Endometrial microvascular endothelial cells (primary cell): Measurements from ENCODE around the gene EIF2S3. TPM values are rescaled to one million over a fixed set of nuclear protein-coding genes. Genes with fewer than 3 reads are reported as not detected.
"Not testable (repeated sequence)": the region's sequence is repeated elsewhere in the genome, so short reads cannot be mapped to it uniquely, and the experiment has no call there.

Experiments used
- in situ Hi-C: cut with HindIII; loops from 2 replicates; pipeline ENCODE4 v1.10.0; 2017; ENCODE audit warnings: low sequenced_read_pairs, low pct_unique_long_range_greater_than_20kb; ENCODE audit errors: inconsistent ontology term
- total RNA-seq: library from RNA; depleted of rRNA; stranded (reverse); fragments of >200 nt; gene quantifications from one replicate; pipeline ENCODE4 v1.2.3, GENCODE V29; 2015; ENCODE audit errors: inconsistent ontology term

Gene EIF2S3
- total RNA-seq, 1 donor from 2014 or later = 177 TPM

DNA sequence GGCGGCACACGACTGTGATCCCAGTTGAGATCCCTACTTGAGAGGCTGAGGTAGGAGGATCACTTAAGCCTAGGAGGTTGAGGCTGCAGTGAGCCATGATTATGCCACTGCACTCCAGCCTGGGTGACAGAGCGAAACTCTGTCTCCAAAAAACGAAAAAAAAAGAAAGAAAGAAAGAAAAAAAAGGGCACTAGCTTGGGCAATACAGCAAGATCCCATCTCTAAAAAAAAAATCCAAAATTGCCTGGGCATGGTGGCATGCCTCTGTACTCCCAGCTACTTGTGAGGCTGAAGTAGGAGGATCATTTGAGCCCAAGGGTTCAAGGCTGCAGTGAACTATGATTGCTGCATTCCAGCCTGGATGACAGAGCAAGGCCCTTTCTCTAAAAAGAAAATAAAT lies 17.0 kb upstream of the EIF2S3 start:
- in situ Hi-C loops = no loop called here

DNA sequence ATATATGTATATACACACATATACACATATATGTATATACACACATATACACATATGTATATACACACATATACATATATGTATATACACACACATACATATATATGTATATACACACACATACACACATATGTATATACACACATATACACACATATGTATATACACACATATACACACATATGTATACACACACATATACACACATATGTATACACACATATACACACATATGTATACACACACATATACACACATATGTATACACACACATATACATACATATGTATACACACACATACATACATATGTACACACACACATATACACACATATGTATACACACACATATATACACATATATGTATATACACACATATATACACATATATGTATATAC lies 8.7 kb upstream of the EIF2S3 start:
- in situ Hi-C loops = not testable (repeated sequence)

DNA sequence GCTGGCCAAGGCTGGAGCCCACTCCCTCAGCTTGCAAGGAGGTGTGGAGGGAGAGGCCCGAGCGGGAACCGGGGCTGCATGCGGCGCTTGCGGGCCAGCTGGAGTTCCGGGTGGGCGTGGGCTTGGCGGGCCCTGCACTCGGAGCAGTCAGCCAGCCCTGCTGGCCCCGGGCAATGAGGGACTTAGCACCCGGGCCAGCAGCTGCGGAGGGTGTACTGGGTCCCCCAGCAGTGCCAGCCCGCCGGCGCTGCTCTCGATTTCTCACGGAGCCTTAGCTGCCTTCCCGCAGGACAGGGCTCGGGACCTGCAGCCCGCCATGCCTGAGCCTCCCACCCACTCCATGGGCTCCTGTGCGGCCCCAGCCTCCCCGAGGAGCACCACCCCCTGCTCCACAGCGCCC lies 5.1 kb upstream of the EIF2S3 start:
- in situ Hi-C loops = not testable (repeated sequence)

DNA sequence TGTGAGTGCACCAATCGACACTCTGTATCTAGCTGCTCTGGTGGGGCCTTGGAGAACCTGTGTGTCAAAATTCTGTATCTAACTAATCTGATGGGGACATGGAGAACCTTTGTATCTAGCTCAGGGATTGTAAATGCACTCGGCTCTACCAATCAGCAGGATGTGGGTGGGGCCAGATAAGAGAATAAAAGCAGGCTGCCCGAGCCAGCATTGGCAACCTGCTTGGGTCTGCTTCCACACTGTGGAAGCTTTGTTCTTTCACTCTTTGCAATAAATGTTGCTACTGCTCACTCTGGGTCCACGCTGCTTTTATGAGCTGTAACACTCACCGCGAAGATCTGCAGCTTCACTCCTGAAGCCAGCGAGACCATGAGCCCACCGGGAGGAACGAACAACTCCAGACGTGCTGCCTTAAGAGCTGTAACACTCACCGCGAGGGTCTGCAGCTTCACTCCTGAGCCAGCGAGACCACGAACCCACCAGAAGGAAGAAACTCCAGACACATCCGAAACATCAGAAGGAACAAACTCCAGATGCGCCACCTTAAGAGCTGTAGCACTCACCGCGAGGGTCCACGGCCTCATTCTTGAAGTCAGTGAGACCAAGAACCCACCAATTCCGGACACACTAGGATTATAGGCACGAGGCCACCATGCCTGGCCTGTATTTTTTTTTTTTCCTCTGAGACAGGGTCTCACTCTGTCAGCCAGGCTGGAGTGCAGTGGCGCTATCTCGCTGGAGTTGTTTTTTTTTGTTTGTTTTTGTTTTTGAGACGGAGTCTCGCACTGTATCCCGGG lies 4.0 kb upstream of the EIF2S3 start:
- in situ Hi-C loops = not testable (repeated sequence)

DNA sequence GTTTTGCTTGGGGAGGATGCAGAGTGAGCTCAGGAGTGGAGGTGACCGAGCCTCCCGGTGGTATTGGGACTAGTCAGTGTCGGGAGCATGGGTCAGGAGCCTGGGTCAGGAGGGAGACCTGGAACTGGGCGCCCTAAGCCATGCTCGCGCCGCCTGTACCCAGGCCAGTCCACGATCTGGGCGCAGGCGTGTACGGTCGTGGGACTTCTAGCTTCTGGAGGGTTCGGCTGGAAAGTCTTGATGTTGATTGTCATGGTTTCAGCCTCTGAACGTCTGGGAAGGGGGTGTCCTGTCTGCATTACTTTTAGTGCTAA lies 244 bp downstream of the EIF2S3 start:
- in situ Hi-C loops = no loop called here

DNA sequence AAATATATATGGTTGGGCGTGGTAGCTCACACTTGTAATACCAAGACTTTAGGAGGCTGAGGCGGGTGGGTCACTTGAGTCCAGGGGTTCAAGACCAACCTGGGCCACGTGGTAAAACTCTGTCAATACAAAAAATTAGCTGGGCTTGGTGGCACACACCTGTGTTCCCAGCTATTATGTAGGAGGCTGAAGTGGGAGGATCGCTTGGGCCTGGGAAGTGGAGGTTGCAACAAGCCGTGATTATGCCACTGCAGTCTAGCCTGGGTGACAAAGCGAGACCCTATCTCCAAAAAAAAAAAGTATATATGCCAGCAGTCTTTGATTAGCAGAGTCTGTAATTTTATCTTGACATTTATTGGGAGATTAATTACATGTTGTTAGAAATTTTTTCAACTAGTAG lies 8.7 kb downstream of the EIF2S3 start:
- in situ Hi-C loops = no loop called here

DNA sequence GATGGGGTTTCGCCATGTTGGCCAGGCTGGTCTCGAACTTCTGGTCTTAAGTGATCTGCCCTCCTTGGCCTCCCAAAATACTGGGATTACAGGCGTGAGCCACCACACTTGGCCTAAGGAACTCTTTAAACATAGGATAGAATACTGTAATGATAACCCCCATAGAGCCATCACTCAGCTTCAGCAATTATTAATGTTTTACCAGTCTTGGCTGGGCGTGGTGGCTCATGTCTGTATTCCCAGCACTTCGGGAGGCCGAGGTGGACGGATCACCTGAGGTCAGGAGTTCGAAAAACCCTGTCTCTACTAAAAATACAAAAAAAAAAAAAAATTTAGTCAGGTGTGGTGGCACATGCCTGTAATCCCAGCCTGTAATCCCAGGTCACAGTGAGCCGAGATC lies 15.1 kb downstream of the EIF2S3 start:
- in situ Hi-C loops = no loop called here

DNA sequence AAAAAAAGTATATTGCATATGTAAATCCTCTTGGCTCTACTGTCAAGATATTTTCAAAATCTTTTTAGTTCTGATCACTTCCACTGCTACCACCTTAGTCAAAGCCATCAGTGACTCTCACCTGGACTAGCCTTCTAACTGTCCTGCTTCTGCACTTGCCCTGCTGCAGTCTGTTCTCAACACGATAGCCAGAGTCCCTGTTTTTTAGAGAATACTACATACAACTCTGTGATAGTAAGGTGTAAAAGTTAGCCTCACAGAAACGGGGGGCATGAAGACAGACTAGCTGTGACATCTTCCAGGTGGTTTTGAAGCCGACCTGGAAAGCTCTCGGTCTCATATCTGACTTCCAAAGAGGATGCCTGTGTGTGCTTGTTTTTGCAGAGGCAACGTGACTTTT lies 24.7 kb downstream of the EIF2S3 start:
- in situ Hi-C loops = no loop called here

DNA sequence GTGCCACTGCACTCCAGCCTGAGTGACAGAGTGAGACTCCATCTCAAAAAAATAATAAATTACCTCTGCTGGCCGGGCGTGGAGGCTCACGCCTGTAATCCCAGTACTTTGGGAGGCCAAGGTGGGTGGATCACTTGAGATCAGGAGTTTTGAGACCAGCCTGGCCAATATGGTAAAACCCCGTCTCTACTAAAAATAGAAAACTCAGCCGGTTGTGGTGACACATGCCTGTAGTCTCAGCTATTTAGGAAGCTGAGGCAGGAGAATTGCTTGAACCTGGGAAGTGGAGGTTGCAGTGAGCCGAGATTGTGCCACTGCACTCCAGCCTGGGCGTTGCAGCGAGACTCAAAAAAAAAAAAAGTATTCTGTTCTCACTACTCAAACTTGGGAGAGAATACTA lies 25.5 kb downstream of the EIF2S3 start:
- in situ Hi-C loops = not testable (repeated sequence)

DNA sequence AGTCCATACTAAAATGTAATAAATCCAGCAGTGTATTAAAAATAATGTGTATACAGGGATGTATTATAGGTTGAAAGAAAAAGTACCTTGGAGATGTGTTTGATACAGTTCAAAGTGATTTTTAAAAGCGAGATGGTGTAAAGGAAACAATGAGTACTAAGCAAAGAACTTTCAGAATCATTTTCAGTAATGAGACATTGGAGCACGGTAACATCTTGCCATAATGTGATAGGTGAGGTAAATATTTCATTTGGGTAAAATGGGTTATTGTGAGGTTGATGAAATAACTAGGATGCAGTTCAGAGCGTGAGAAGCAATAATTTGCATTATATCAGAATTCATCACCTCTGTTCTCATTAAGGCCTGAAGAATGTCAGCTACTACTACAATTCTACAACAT lies 25.9 kb downstream of the EIF2S3 start:
- in situ Hi-C loops = no loop called here

DNA sequence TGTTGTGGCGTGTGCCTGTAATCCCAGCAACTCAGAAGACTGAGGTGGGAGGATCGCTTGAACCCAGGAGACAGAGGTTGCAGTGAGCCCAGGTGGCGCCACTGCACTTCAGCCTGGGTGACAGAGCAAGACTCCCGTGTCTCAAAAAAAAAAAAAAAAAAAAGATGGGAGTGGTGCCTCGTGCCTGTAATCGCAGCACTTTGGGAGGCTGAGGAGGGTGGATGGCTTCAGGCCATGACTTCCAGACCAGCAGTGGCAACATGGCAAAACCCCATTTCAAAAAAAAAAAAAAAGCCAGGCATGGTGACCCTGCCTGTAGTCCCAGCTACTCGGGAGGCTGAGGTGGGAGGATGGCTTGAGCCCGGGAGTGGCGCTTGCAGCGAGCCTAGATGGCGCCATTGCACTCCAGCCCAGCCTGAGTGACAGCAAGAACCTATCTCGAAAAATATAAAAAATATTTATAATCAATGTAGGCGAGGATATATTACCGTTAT lies 27.0 kb downstream of the EIF2S3 start:
- in situ Hi-C loops = no loop called here

DNA sequence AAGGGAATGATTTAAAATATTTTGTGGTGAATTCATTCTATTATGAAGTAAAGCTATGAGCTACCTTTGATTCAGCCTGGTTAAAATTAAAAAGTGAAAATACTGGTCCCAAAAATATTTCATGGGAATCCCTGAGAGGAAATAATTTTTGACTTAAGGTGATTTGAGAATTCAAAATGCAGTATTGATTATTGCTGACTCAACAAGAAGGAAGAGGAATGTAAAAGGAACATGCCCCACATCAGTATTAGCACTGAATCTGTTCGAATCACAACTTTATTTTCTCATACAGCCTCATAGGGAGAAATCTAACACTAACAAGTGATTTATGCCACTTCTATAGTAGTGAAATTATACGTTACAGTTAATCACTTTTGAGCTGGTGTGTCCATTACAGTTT lies 27.7 kb downstream of the EIF2S3 start:
- in situ Hi-C loops = no loop called here

DNA sequence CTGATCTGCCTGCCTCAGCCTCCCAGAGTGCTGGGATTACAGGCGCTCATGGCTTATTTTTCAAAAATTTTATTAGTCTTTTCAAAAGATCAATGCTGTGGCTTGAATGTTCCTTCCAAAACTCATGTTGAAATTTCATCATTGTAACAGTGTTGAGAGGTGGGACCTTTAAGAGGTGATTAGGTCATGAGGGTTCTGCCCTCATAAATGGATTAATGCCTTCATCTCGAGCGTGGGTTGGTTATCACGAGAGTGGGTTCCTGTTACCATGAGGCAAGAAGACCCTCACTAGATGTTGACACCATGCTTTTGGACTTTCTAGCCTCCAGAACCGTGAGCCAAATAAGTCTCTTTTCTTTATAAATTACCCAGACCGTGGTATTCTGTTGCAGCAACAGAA lies 30.3 kb downstream of the EIF2S3 start:
- in situ Hi-C loops = no loop called here

DNA sequence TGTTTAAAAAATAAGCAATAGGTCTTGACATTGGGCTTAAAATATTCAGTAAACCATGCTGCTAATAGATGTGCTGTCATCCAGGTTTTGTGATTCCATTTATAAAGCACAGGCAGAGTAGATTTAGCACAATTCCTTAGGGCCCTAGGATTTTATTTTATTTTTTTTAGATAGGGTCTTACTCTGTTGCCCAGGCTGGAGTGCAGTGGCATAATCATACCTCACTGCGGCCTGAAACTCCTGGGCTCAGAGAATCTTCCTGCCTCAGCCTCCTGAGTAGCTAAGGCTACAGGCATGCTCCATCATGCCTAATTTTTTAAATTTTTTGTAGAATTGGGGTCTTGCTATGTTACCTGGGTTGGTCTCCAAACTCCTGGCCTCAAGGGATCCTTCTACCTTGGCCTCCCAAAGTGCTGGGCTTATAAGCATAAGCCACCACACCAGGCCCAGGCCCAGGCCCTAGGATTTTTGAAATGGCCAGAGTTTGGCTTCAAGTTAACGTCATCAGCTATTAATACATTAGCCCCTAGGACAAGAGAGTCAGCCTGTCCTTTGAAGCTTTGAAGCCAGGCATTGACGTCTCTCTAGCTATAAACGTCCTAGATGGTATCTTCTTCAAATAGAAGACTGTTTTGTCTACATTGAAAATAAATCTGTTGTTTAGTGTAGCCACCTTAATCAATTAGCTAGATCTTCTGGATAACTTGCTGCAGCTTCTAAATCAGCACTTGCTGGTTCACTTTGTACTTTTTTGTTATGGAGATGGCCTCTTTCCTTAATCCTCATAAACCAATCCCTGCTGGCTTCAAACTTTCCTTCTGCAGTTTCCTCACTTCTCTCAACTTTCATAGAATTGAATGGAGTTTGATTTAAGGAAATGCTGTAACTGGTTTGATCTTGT lies 35.8 kb downstream of the EIF2S3 start:
- in situ Hi-C loops = no loop called here

DNA sequence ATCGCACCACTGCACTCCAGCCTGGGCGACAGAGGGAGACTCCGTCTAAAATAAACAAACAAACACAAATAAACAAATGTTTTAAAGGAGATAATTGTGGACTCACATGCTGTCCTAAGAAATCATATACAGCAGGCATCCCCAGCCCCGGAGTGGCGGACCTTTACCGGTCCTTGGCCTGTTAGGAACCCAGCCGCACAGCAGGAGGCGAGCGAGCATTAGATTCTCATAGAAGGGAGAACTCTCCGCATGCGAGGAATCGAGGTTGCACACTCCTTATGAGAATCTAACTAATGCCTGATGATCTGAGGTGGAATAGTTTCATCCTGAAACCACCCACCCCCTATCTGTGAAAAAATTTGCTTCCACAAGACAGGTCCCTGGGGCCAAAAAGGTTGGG lies 39.0 kb downstream of the EIF2S3 start:
- in situ Hi-C loops = no loop called here

DNA sequence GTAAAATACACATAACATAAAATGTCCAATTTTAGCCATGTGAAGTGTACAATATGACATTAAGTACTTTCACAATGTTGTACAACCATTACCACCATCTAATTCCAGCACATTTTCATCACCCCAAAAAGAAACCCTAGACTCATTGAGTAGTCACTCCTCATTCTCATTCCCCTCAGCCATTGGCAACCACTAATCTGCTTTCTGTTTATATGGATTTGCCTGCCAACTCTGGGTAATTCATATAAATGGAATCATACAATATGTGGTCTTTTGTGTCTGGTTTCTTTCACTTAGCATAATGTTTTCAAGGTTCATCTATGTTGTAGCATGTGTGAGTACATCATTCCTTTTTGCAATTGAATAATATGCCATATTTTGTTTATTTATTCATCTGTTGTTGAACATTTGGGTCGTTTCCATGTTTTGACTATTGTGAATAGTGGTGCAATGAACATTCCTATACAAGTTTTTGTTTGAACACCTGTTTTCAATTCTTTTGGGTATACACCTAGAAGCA lies 43.0 kb downstream of the EIF2S3 start:
- in situ Hi-C loops = no loop called here

DNA sequence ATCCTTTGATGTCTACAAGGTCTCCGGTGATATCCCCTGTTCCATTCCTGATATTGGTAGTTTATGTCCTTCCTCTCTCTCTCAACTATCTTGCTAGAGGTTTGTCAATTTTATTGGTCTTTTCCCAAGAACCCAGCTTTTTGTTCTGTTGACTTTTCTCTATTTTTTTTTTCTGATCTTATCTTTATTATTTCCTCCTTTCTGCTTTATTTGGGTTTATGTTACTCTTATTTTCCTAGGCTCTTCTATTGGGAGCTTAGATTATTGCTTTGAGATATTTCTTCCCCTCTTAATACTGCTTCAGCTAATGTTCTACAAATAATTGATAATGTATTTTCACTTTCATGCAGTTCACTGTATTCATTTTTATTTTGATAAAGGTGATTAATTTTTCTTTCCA lies 44.2 kb downstream of the EIF2S3 start:
- in situ Hi-C loops = no loop called here

DNA sequence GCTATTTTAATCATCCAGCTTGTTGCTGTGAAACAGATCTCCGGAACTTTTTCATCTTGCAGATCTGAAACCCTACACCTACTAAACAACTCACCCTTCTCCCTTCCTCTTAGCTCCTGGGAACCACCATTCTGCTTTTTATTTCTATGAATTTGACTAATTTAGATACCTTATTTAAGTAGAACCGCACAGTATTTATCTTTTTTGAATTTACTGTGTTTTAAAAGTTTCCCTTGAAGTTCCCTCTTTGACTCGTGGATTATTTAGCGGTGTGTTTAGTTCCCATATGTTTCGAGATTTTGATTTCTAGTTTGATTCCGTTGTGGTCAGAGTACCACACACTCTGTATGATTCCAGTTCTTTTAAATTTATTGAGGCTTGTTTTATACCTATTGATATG lies 44.6 kb downstream of the EIF2S3 start:
- in situ Hi-C loops = no loop called here

DNA sequence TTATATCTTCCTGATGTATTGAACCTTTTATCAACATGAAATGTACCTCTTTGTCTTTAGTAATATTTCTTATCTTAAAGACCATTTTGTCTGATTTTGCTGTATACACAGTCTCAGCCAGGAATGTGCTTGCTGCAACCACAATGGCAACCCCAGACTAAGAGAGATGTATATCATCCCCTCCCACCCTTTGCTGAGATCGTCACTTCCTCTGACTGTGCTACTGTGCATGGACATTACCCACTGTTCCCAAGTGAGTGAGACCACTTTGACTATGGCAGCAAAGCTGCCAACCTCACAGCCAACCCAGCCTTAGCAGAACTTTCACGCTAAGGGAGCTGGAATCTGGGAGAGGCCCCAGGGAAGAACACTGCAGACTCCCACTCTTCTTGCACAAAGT lies 46.0 kb downstream of the EIF2S3 start:
- in situ Hi-C loops = no loop called here

DNA sequence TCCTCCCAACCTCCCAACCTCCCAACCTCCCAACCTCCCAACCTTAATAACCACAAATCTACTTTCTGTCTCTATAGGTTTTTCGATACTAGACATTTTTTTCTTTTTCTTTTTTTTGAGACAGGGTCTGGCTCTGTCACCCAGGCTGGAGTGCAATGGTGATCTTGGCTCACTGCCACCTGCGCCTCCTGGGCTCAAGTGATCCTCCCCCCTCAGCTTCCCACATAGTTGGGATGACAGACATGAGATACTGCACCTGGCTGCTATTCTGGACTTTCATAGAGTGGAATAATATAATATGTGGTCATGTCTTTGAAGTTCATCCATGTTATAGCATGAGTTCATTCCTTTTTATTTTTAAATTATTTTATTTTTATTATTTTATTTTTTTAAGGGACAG lies 55.3 kb downstream of the EIF2S3 start:
- in situ Hi-C loops = no loop called here
